SU-DHL-6 (cell line): ENCODE data around the gene TELO2.

ENCODE experiments used
- H2AFZ ChIP-seq: fragments of 200-600 bp; sonication (generic); 2 replicates; pipeline ENCODE4 v1.6.1; 2014; ENCODE audit warnings: low read depth, mild to moderate bottlenecking, moderate library complexity, mixed read lengths, antibody characterized with exemption, low read length; ENCODE audit not compliant: severe bottlenecking
- H3F3A ChIP-seq: fragments of 200-600 bp; shearing (Covaris generic); 2 replicates; pipeline ENCODE4 v1.6.0; 2016; ENCODE audit warnings: antibody characterized with exemption, mild to moderate bottlenecking; ENCODE audit not compliant: insufficient read depth
- H3K27ac ChIP-seq: fragments of 200-600 bp; sonication (generic); 2 replicates; pipeline ENCODE4 v1.5.1; 2016; ENCODE audit warnings: low read depth, mild to moderate bottlenecking, low read length, moderate library complexity, mixed read lengths
- H3K27me3 ChIP-seq: fragments of 200-600 bp; sonication (generic), shearing (Covaris generic); 2 replicates; pipeline ENCODE4 v1.6.0; 2014; ENCODE audit warnings: mild to moderate bottlenecking, low read length
- H3K36me3 ChIP-seq: fragments of 200-600 bp; sonication (generic); 2 replicates; pipeline ENCODE4 v1.6.1; 2014; ENCODE audit warnings: mild to moderate bottlenecking, low read length, mixed read lengths
- H3K4me2 ChIP-seq: fragments of 300-600, 200-600 bp; shearing (Covaris generic), sonication (generic); 2 replicates; pipeline ENCODE4 v1.6.0; 2014; ENCODE audit warnings: low read length, low read depth, mild to moderate bottlenecking; ENCODE audit not compliant: poor library complexity, severe bottlenecking
- H3K4me3 ChIP-seq: fragments of 200-600 bp; sonication (generic); 2 replicates; pipeline ENCODE4 v1.5.1; 2014; ENCODE audit warnings: antibody characterized with exemption, low read length, mild to moderate bottlenecking, mixed read lengths; ENCODE audit not compliant: insufficient read depth, poor library complexity, severe bottlenecking
- H3K79me2 ChIP-seq: fragments of 200-600 bp; sonication (generic); 2 replicates; pipeline ENCODE4 v1.6.1; 2014; ENCODE audit warnings: mild to moderate bottlenecking, low read length, moderate library complexity; ENCODE audit not compliant: insufficient read depth
- H3K9ac ChIP-seq: fragments of 200-600 bp; sonication (generic); 2 replicates; pipeline ENCODE4 v1.7.0; 2014; ENCODE audit warnings: mild to moderate bottlenecking, low read length
- H3K9me2 ChIP-seq: fragments of 200-600 bp; sonication (generic); replicated peaks from 2 replicates; pipeline ENCODE4 v1.6.1; 2014; ENCODE audit warnings: low read length; ENCODE audit not compliant: insufficient read depth
- H3K9me3 ChIP-seq: fragments of 200-600 bp; sonication (generic); 2 replicates; pipeline ENCODE4 v1.6.1; 2014; ENCODE audit warnings: low read length, mixed read lengths; ENCODE audit not compliant: insufficient read depth
- H4K20me1 ChIP-seq: fragments of 200-600 bp; sonication (generic); 2 replicates; pipeline ENCODE4 v1.6.1; 2014; ENCODE audit warnings: low read depth, mild to moderate bottlenecking, antibody characterized with exemption, low read length, moderate library complexity, mixed read lengths
- EZH2phosphoT487 ChIP-seq: fragments of 200-600 bp; sonication (generic), shearing (Covaris generic); conservative IDR thresholded peaks from 2 replicates; pipeline ENCODE4 v1.6.1; 2018; ENCODE audit warnings: mild to moderate bottlenecking, antibody characterized with exemption, low read length, moderate library complexity, mixed read lengths
- TF ChIP-seq, protein P1 (sequence below): fragments of 200-600 bp; sonication (generic); IDR thresholded peaks from one replicate; pipeline ENCODE4 v1.5.1; 2017; ENCODE audit warnings: antibody characterized with exemption, mild to moderate bottlenecking, low read length, moderate library complexity; ENCODE audit not compliant: insufficient read depth, poor library complexity, severe bottlenecking

TELO2 gene

DNA sequence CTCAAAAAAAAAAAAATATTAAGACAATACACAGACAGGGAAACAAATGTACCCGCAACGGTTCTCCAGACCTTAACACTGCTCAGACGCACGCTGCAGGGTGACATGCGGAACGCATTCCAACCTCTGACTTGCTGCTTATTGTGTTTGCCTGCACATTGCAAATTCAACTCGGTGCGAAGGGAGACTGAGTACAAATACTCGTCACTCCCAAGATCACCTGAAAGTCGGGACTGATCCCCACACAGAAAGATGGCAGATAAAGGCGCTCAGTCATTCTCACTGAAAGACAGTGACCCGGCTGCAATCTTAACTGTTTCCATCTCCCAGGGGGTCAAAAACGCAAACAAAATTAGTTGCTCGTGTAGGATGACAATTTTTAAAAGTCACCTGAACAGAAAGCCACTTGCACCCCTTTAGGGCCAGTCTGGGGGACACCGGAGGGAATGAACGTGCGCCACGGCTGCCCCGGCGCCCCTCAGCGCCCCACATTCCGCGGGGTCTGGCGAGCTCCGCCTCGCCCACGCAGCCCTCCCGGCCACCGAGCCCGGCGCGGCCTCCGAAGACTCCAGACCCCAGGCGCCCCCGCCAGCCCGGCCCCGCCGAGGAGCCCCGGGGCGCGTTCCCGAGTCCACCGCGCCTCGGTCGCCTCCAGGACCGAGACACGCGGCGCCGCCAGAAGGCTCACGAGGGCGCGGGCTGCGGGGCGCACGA is 18.9 kb upstream of the TELO2 start:
- Histone ChIP-seq H3K27me3 (no peaks in the 10 kb centered on the region), H2AFZ (peak overlapping the region; percentile 35), H3K9me2 (no peaks in the 10 kb centered on the region), H3K4me3 (peak overlapping the region; percentile 89), H3K36me3 (no peaks in the 10 kb centered on the region), H3K9me3 (no peaks in the 10 kb centered on the region), H3K27ac (no peak overlapping the region), H3K79me2 (peaks cover 23% of the 10 kb centered on the region; the same call in 1 of the 2 replicates), H3F3A (no peaks in the 10 kb centered on the region), H4K20me1 (no peaks in the 10 kb centered on the region), H3K4me2 (peak overlapping the region; percentile 88), H3K9ac (peak overlapping the region; percentile 98)
- TF ChIP-seq EZH2phosphoT487: no peak
- TF ChIP-seq, protein P1, sequence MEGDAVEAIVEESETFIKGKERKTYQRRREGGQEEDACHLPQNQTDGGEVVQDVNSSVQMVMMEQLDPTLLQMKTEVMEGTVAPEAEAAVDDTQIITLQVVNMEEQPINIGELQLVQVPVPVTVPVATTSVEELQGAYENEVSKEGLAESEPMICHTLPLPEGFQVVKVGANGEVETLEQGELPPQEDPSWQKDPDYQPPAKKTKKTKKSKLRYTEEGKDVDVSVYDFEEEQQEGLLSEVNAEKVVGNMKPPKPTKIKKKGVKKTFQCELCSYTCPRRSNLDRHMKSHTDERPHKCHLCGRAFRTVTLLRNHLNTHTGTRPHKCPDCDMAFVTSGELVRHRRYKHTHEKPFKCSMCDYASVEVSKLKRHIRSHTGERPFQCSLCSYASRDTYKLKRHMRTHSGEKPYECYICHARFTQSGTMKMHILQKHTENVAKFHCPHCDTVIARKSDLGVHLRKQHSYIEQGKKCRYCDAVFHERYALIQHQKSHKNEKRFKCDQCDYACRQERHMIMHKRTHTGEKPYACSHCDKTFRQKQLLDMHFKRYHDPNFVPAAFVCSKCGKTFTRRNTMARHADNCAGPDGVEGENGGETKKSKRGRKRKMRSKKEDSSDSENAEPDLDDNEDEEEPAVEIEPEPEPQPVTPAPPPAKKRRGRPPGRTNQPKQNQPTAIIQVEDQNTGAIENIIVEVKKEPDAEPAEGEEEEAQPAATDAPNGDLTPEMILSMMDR: no peak

DNA sequence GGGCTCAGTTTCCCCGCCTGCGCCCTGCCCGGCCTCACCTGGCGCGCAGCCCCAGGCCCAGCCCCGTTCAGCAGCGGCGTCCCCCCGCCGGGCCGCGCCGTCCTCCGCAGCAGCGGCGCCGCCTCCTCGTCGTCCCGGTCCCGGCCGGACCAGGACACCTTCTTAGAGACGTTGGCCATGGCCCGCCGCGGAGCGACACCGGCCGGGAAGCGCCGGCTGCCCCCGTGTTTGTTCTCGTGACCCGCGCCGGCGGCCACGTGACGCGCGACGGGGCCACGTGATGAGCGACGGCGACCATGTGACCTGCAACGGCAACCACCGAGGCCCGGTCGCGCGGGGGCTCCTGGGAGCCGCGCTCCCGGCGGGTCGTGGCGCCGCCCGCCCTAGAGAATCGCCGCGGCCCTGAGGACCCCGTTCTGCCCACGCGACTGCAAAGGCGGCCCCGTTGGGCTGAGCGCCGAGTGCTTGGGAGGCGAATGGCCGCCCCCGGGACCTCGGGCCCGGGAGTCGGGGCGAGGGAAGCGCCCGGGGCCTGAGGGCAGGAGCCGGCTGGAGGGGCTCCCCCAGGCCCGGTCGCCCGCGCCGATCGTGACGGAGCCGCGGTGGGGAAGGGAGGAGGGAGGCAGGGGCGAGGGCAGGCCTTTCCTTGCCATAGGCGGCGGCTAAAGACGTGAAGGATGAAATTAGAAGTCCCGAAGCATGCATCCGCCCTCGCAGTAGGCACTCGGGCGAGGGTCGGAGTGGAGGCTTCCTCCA is 18.2 kb upstream of the TELO2 start, which contains the start of gene CLCN7:
Gene CLCN7, minus strand, starts transcription at position 233 of the 756 bp plus-strand sequence. Its CDS starts 54 bp downstream, at position 179.
- Histone ChIP-seq H3K9ac (peak within 1 kb of the TSS; percentile 98), H3K79me2 (peaks cover 18% of the 10 kb centered on the region; the same call in 1 of the 2 replicates), H3F3A (no peaks in the 10 kb centered on the region), H3K9me3 (no peaks in the 10 kb centered on the region), H4K20me1 (no peaks in the 10 kb centered on the region), H3K27ac (peak within 1 kb of the TSS; percentile 58), H3K4me3 (peak within 1 kb of the TSS; percentile 89), H3K27me3 (no peaks in the 10 kb centered on the region), H3K9me2 (no peaks in the 10 kb centered on the region), H2AFZ (peak within 1 kb of the TSS; percentile 94), H3K4me2 (peak within 1 kb of the TSS; percentile 88), H3K36me3 (no peaks in the 10 kb centered on the region)
- TF ChIP-seq, protein P1: no peak
- TF ChIP-seq EZH2phosphoT487: no peak

DNA sequence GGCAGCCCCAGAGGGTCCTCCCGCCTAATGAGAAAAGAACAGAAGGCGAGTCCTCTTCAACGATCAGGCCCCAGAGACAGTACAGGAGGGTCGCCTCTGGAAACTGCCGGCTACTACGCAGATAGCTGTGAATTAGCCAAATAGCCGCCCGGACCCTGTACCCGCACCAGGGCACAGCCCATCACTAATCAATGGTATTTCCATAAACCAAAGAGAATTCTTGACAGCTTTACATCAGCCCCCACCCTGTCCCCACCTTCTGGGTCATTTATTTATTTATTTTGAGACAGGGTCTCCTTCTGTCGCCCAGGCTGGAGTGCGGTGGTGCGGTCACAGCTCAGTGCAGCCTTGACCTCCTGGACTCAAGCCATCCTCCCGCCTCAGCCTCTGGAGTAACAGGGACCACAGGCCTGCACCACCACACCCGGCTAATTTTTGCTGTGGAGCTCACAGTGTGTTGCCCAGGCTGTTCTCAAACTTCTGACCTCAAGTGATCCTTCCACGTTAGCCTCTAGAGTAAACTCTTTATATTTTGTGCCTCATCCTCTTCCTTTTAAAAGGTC is 17.5 kb upstream of the TELO2 start:
- Histone ChIP-seq H4K20me1 (no peaks in the 10 kb centered on the region), H3K9ac (peak overlapping the region; percentile 98), H3K79me2 (peaks cover 13% of the 10 kb centered on the region; the same call in 1 of the 2 replicates), H3K27ac (peak overlapping the region; percentile 58; the same call in 1 of the 2 replicates), H3K9me3 (no peaks in the 10 kb centered on the region), H3K4me3 (peak overlapping the region; percentile 89), H2AFZ (peak overlapping the region; percentile 94), H3F3A (peaks cover 3% of the 10 kb centered on the region; the same call in 1 of the 2 replicates), H3K27me3 (no peaks in the 10 kb centered on the region), H3K9me2 (no peaks in the 10 kb centered on the region), H3K4me2 (peak overlapping the region; percentile 88), H3K36me3 (no peaks in the 10 kb centered on the region)
- no peak for TF ChIP-seq EZH2phosphoT487
- TF ChIP-seq, protein P1: no peak
